Measurements from ENCODE around the gene CD1E.

CD1E gene

DNA sequence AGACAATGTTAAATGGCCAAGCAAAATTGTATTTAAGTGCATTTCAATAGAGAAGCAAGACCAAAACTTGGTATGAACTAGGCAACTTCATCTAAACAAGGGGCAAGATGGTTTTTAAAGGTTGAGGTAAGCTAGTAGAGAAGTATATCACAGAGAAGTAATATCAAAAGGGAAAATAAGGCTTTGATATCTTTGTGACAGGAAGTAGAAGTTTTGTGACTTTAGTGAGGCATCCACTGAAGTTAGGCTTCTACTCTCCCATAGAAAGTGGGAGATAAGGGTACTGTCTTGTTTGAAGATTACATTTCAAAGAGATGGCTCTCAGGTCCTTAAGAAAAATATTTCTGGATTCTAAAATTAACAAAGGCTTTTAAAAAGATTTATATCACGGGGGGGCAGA is 36.6 kb downstream of the CD1E start:
- Histone ChIP-seq H3K27me3 (ENCODE audit: insufficient read depth, low read length, poor library complexity, severe bottlenecking) (no peaks in the 10 kb centered on the region), H3K36me3 (ENCODE audit: insufficient read depth, low read length) (no peaks in the 10 kb centered on the region), H2AFZ (ENCODE audit: low read length) (no peak overlapping the region), H3K4me2 (ENCODE audit: low read depth, low read length, poor library complexity, severe bottlenecking) (no peak overlapping the region), H3K9ac (ENCODE audit: low read depth, low read length, poor library complexity, severe bottlenecking) (no peak overlapping the region), H3K4me3 (ENCODE audit: low read length, poor library complexity, severe bottlenecking) (no peak overlapping the region), H3K79me2 (ENCODE audit: insufficient read depth, low read length) (no peaks in the 10 kb centered on the region), H3K9me2 (replicated peaks; ENCODE audit: low read depth, low read length) (no peaks in the 10 kb centered on the region), H3K4me1 (ENCODE audit: insufficient read depth, low read length, poor library complexity, severe bottlenecking) (no peaks in the 10 kb centered on the region), H4K20me1 (ENCODE audit: insufficient read depth, low read length, poor library complexity, severe bottlenecking) (no peaks in the 10 kb centered on the region), H3K9me3 (ENCODE audit: insufficient read depth, low read depth, low read length) (no peaks in the 10 kb centered on the region), H3F3A (ENCODE audit: low read depth) (no peaks in the 10 kb centered on the region)
- no peak for TF ChIP-seq EZH2phosphoT487 (IDR thresholded peaks at IDR 0.05; ENCODE audit: borderline replicate concordance)
- TF ChIP-seq, protein P1, sequence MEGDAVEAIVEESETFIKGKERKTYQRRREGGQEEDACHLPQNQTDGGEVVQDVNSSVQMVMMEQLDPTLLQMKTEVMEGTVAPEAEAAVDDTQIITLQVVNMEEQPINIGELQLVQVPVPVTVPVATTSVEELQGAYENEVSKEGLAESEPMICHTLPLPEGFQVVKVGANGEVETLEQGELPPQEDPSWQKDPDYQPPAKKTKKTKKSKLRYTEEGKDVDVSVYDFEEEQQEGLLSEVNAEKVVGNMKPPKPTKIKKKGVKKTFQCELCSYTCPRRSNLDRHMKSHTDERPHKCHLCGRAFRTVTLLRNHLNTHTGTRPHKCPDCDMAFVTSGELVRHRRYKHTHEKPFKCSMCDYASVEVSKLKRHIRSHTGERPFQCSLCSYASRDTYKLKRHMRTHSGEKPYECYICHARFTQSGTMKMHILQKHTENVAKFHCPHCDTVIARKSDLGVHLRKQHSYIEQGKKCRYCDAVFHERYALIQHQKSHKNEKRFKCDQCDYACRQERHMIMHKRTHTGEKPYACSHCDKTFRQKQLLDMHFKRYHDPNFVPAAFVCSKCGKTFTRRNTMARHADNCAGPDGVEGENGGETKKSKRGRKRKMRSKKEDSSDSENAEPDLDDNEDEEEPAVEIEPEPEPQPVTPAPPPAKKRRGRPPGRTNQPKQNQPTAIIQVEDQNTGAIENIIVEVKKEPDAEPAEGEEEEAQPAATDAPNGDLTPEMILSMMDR (conservative IDR thresholded peaks at IDR 0.05; ENCODE audit: low read length): no peak

DNA sequence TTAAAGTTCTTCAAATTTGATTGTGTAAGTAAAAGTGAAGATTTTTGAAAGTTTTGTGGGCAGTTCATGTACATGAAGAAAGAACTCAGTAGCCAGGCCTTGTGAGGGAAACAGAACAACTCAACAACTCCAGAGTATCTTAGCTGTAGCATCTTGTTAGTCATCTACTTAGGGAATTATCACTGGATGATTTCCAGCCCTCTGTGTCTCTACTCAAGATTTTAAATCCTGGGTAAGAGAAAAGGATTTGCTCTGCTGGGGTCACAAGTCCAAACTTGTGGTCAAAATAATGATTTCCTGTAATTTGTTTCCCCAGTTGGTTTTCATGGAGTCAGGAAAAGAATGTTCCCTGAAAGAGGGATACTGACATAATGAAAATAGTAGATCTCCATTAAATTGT is 37.4 kb downstream of the CD1E start:
- no peaks in the 10 kb centered on the region for H3K79me2 ChIP-seq (ENCODE audit: insufficient read depth, low read length)
- no peaks in the 10 kb centered on the region for H3K9me3 ChIP-seq (ENCODE audit: insufficient read depth, low read depth, low read length)
- no peaks in the 10 kb centered on the region for H3K36me3 ChIP-seq (ENCODE audit: insufficient read depth, low read length)
- TF ChIP-seq, protein P1 (conservative IDR thresholded peaks at IDR 0.05; ENCODE audit: low read length): no peak
- TF ChIP-seq EZH2phosphoT487 (IDR thresholded peaks at IDR 0.05; ENCODE audit: borderline replicate concordance): no peak
- H3K27me3 ChIP-seq (ENCODE audit: insufficient read depth, low read length, poor library complexity, severe bottlenecking): no peaks in the 10 kb centered on the region
- H3F3A ChIP-seq (ENCODE audit: low read depth): no peaks in the 10 kb centered on the region
- no peak overlapping the region for H3K9ac ChIP-seq (ENCODE audit: low read depth, low read length, poor library complexity, severe bottlenecking)
- H3K4me1 ChIP-seq (ENCODE audit: insufficient read depth, low read length, poor library complexity, severe bottlenecking): no peaks in the 10 kb centered on the region
- H3K4me2 ChIP-seq (ENCODE audit: low read depth, low read length, poor library complexity, severe bottlenecking): no peak overlapping the region
- H4K20me1 ChIP-seq (ENCODE audit: insufficient read depth, low read length, poor library complexity, severe bottlenecking): no peaks in the 10 kb centered on the region
- no peaks in the 10 kb centered on the region for H3K9me2 ChIP-seq (replicated peaks; ENCODE audit: low read depth, low read length)
- no peak overlapping the region for H3K4me3 ChIP-seq (ENCODE audit: low read length, poor library complexity, severe bottlenecking)
- H2AFZ ChIP-seq (ENCODE audit: low read length): no peak overlapping the region

DNA sequence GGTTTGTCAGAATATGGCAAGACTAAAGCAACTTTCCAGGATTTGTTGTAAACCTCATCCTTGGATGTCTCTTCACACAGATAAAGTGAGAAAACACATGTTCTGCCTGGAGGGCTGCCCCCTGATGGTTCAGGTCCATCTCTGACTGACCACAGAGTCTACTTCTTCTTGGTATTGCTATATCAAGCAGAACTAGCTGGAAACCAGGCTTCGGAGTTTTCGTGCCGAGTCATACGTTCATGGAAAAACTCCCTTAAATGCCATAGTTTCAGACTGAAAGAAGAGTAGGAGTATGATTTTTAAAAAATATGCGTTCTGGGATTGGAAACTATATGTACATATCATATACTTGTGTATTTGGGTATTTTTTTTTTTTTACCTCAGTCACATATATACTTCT is 39.8 kb downstream of the CD1E start:
- TF ChIP-seq, protein P1 (conservative IDR thresholded peaks at IDR 0.05; ENCODE audit: low read length): no peak
- no peak for TF ChIP-seq EZH2phosphoT487 (IDR thresholded peaks at IDR 0.05; ENCODE audit: borderline replicate concordance)

More for the DNA sequence above, 39.8 kb downstream of the CD1E start:
- H3K9me3 ChIP-seq (ENCODE audit: insufficient read depth, low read depth, low read length): no peaks in the 10 kb centered on the region
- no peaks in the 10 kb centered on the region for H3K4me1 ChIP-seq (ENCODE audit: insufficient read depth, low read length, poor library complexity, severe bottlenecking)
- no peaks in the 10 kb centered on the region for H3K36me3 ChIP-seq (ENCODE audit: insufficient read depth, low read length)
- no peak overlapping the region for H3K9ac ChIP-seq (ENCODE audit: low read depth, low read length, poor library complexity, severe bottlenecking)
- H3K4me3 ChIP-seq (ENCODE audit: low read length, poor library complexity, severe bottlenecking): no peak overlapping the region
- no peaks in the 10 kb centered on the region for H3F3A ChIP-seq (ENCODE audit: low read depth)
- H3K9me2 ChIP-seq (replicated peaks; ENCODE audit: low read depth, low read length): no peaks in the 10 kb centered on the region
- H4K20me1 ChIP-seq (ENCODE audit: insufficient read depth, low read length, poor library complexity, severe bottlenecking): no peaks in the 10 kb centered on the region
- H3K4me2 ChIP-seq (ENCODE audit: low read depth, low read length, poor library complexity, severe bottlenecking): no peak overlapping the region
- no peaks in the 10 kb centered on the region for H3K79me2 ChIP-seq (ENCODE audit: insufficient read depth, low read length)
- no peaks in the 10 kb centered on the region for H3K27me3 ChIP-seq (ENCODE audit: insufficient read depth, low read length, poor library complexity, severe bottlenecking)
- H2AFZ ChIP-seq (ENCODE audit: low read length): no peak overlapping the region
